Measurements from ENCODE around the gene FXYD3. TPM values are rescaled to one million over a fixed set of nuclear protein-coding genes. Genes with fewer than 3 reads are reported as not detected.

FXYD3 gene
- total RNA-seq, 4 donors from 2014 or later = 391 to 630 (median 546) TPM

- TF ChIP-seq CTCF (IDR thresholded peaks at IDR 0.05) (no peak), POLR2A (IDR thresholded peaks at IDR 0.05) (no peak)
- DNase-seq (ENCODE audit: low spot score in 2 of 2) = no peak
- intact Hi-C loops (cut with DNase I; ENCODE audit: low total_unique reads) = no loop called here
- whole genome bisulfite sequencing, 2 donors = 96 to 97% methylated on average over 3 of the region's 3 CpGs
- no peak overlapping the region for H3K4me3 ChIP-seq (ENCODE audit: low read depth, poor library complexity, severe bottlenecking)
These were observed 45.2 kb upstream of the FXYD3 start for GRCh38 chr19:35070471-35070870.

- WGBS, 2 donors = 75 to 84% methylated on average over 9 to 10 of the region's 10 CpGs
- intact Hi-C loops (cut with DNase I; ENCODE audit: low total_unique reads) = no loop called here
- no peak overlapping the region for H3K4me3 ChIP-seq (ENCODE audit: low read depth, poor library complexity, severe bottlenecking)
- TF ChIP-seq CTCF (IDR thresholded peaks at IDR 0.05) = no peak
- TF ChIP-seq POLR2A (IDR thresholded peaks at IDR 0.05) = no peak
- DNase-seq (ENCODE audit: low spot score in 2 of 2) = no peak
These were observed 42.1 kb upstream of the FXYD3 start for GRCh38 chr19:35073516-35073915.

GRCh38 chr19:35073941-35074340 lies 41.7 kb upstream of the FXYD3 start:
- no peak overlapping the region for H3K4me3 ChIP-seq (ENCODE audit: low read depth, poor library complexity, severe bottlenecking)
- no peak for DNase-seq (ENCODE audit: low spot score in 2 of 2)
- intact Hi-C loops (cut with DNase I; ENCODE audit: low total_unique reads) = no loop called here
- TF ChIP-seq POLR2A (IDR thresholded peaks at IDR 0.05) (no peak), CTCF (IDR thresholded peaks at IDR 0.05) (no peak)
- 81 to 86% methylated on average over 7 to 8 of the region's 8 CpGs for WGBS, 2 donors

- intact Hi-C loops (cut with DNase I; ENCODE audit: low total_unique reads) = no loop called here
- WGBS, 2 donors = 89 to 90% methylated on average over 19 to 20 of the region's 21 CpGs
These were observed 41.0 kb upstream of the FXYD3 start for GRCh38 chr19:35074426-35075201.

GRCh38 chr19:35075202-35076025 lies 40.2 kb upstream of the FXYD3 start:
- TF ChIP-seq POLR2A (IDR thresholded peaks at IDR 0.05) (no peak), CTCF (IDR thresholded peaks at IDR 0.05) (no peak)
- intact Hi-C loops (cut with DNase I; ENCODE audit: low total_unique reads) = no loop called here
- no peak overlapping the region for H3K4me3 ChIP-seq (ENCODE audit: low read depth, poor library complexity, severe bottlenecking)
- no peak for DNase-seq (ENCODE audit: low spot score in 2 of 2)
- WGBS, 2 donors = 84 to 89% methylated on average over 16 to 21 of the region's 21 CpGs

More at GRCh38 chr19:35074426-35075201, 41.0 kb upstream of the FXYD3 start:
- no peak overlapping the region for H3K4me3 ChIP-seq (ENCODE audit: low read depth, poor library complexity, severe bottlenecking)
- no peak for DNase-seq (ENCODE audit: low spot score in 2 of 2)
- TF ChIP-seq CTCF (IDR thresholded peaks at IDR 0.05) = no peak
